ENCODE data around the gene ADD1.
"Not testable (repeated sequence)": the region's sequence is repeated elsewhere in the genome, so short reads cannot be mapped to it uniquely, and the experiment has no call there.

The ADD1 gene

GRCh38 chr4:2922453-2923101 lies 78.9 kb downstream of the ADD1 start:
- DNase-seq (ENCODE audit: low read depth) = not testable (repeated sequence)

GRCh38 chr4:2923141-2923551 lies 79.5 kb downstream of the ADD1 start:
- DNase-seq (ENCODE audit: low read depth) = no peak

- no peak for DNase-seq (ENCODE audit: low read depth)
Measured at GRCh38 chr4:2923668-2924173, 80.1 kb downstream of the ADD1 start.

GRCh38 chr4:2924286-2924685 lies 80.6 kb downstream of the ADD1 start:
- DNase-seq (ENCODE audit: low read depth) = no peak

GRCh38 chr4:2924765-2925301 lies 81.2 kb downstream of the ADD1 start:
- no peak for DNase-seq (ENCODE audit: low read depth)

GRCh38 chr4:2925496-2925895 lies 81.9 kb downstream of the ADD1 start:
- DNase-seq (ENCODE audit: low read depth) = no peak

GRCh38 chr4:2925931-2926860 lies 82.6 kb downstream of the ADD1 start:
- no peak for DNase-seq (ENCODE audit: low read depth)

GRCh38 chr4:2927016-2927695 lies 83.5 kb downstream of the ADD1 start:
- no peak for DNase-seq (ENCODE audit: low read depth)

GRCh38 chr4:2927696-2928075 lies 84.0 kb downstream of the ADD1 start:
- no peak for DNase-seq (ENCODE audit: low read depth)

GRCh38 chr4:2928242-2929176 lies 84.9 kb downstream of the ADD1 start:
- no peak for DNase-seq (ENCODE audit: low read depth)

GRCh38 chr4:2929469-2929868 lies 85.8 kb downstream of the ADD1 start:
- DNase-seq (ENCODE audit: low read depth) = no peak

GRCh38 chr4:2930135-2930757 lies 86.6 kb downstream of the ADD1 start:
- DNase-seq (ENCODE audit: low read depth) = no peak

GRCh38 chr4:2930758-2931511 lies 87.3 kb downstream of the ADD1 start:
- DNase-seq (ENCODE audit: low read depth) = no peak

- no peak for DNase-seq (ENCODE audit: low read depth)
Measured at GRCh38 chr4:2931512-2932301, 88.1 kb downstream of the ADD1 start.

- no peak for DNase-seq (ENCODE audit: low read depth)
Measured at GRCh38 chr4:2932321-2932950, 88.8 kb downstream of the ADD1 start.

- no peak for DNase-seq (ENCODE audit: low read depth)
Measured at GRCh38 chr4:2932951-2933565, 89.4 kb downstream of the ADD1 start.

GRCh38 chr4:2933566-2934076 lies 90.0 kb downstream of the ADD1 start:
- DNase-seq (ENCODE audit: low read depth) = no peak

Measured in stimulated activated CD8-positive, alpha-beta memory T cell treated with anti-CD3 and anti-CD28 coated beads, Interleukin-15, amount 100 ng/mL, for 24 hours (primary cell).